KMS-11 (cell line): ENCODE results near the gene POLD1.

Experiments used
- H2AFZ ChIP-seq: fragments of 200-600 bp; sonication (generic); 2 replicates; pipeline ENCODE4 v1.6.1; 2016; ENCODE audit warnings: antibody characterized with exemption, mixed run types, low read depth
- H3K27ac ChIP-seq: fragments of 200-600 bp; sonication (generic); 2 replicates; pipeline ENCODE4 v1.6.1; 2016; ENCODE audit warnings: mild to moderate bottlenecking, mixed run types
- H3K27me3 ChIP-seq: fragments of 200-600 bp; sonication (generic); 2 replicates; pipeline ENCODE4 v1.6.1; 2017; ENCODE audit warnings: mild to moderate bottlenecking, low read depth, mixed run types, moderate library complexity; ENCODE audit not compliant: insufficient read depth
- H3K36me3 ChIP-seq: fragments of 200-600 bp; sonication (generic); 2 replicates; pipeline ENCODE4 v1.6.1; 2017; ENCODE audit warnings: mild to moderate bottlenecking, mixed run types; ENCODE audit not compliant: insufficient read depth
- H3K4me1 ChIP-seq: fragments of 200-600 bp; sonication (generic); 2 replicates; pipeline ENCODE4 v1.6.1; 2016; ENCODE audit warnings: mild to moderate bottlenecking, low read depth, mixed run types; ENCODE audit not compliant: poor library complexity, severe bottlenecking
- H3K4me2 ChIP-seq: fragments of 200-600 bp; sonication (generic); 2 replicates; pipeline ENCODE4 v1.7.0; 2016; ENCODE audit warnings: mild to moderate bottlenecking, mixed run types
- H3K4me3 ChIP-seq: fragments of 200-600 bp; sonication (generic); IDR thresholded peaks from 2 replicates; pipeline ENCODE4 v1.6.1; 2017; ENCODE audit warnings: low read depth, low read length, mixed read lengths; ENCODE audit not compliant: insufficient read depth
- H3K79me2 ChIP-seq: fragments of 200-600 bp; sonication (generic); 2 replicates; pipeline ENCODE4 v1.6.1; 2016; ENCODE audit warnings: low read depth, mixed run types; ENCODE audit not compliant: insufficient read depth
- H3K9ac ChIP-seq: fragments of 200-600 bp; sonication (generic); 2 replicates; pipeline ENCODE4 v1.6.1; 2016; ENCODE audit warnings: mild to moderate bottlenecking, mixed run types
- H4K20me1 ChIP-seq: fragments of 200-600 bp; sonication (generic); 2 replicates; pipeline ENCODE4 v1.6.1; 2016; ENCODE audit warnings: mild to moderate bottlenecking, mixed run types; ENCODE audit not compliant: insufficient read depth
- TF ChIP-seq, protein P1 (sequence below): fragments of 200-600 bp; sonication (generic); conservative IDR thresholded peaks from 2 replicates; pipeline ENCODE4 v1.6.1; 2017; ENCODE audit warnings: low read depth, mild to moderate bottlenecking, antibody characterized with exemption, low read length, moderate library complexity, mixed read lengths

POLD1 gene

GRCh38 chr19:50425581-50425980, 41.4 kb downstream of the POLD1 start:
- Histone ChIP-seq H3K27me3 (peaks cover 10% of the 10 kb centered on the region; the same call in 1 of the 2 replicates), H3K79me2 (no peaks in the 10 kb centered on the region), H3K4me3 (no peak overlapping the region), H3K9ac (no peak overlapping the region), H3K4me1 (no peaks in the 10 kb centered on the region), H3K36me3 (no peaks in the 10 kb centered on the region), H3K4me2 (no peak overlapping the region), H4K20me1 (no peaks in the 10 kb centered on the region), H3K27ac (no peak overlapping the region), H2AFZ (no peak overlapping the region)
- TF ChIP-seq, protein P1, sequence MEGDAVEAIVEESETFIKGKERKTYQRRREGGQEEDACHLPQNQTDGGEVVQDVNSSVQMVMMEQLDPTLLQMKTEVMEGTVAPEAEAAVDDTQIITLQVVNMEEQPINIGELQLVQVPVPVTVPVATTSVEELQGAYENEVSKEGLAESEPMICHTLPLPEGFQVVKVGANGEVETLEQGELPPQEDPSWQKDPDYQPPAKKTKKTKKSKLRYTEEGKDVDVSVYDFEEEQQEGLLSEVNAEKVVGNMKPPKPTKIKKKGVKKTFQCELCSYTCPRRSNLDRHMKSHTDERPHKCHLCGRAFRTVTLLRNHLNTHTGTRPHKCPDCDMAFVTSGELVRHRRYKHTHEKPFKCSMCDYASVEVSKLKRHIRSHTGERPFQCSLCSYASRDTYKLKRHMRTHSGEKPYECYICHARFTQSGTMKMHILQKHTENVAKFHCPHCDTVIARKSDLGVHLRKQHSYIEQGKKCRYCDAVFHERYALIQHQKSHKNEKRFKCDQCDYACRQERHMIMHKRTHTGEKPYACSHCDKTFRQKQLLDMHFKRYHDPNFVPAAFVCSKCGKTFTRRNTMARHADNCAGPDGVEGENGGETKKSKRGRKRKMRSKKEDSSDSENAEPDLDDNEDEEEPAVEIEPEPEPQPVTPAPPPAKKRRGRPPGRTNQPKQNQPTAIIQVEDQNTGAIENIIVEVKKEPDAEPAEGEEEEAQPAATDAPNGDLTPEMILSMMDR, result no peak

GRCh38 chr19:50427318-50427925, 43.3 kb downstream of the POLD1 start:
- no peak overlapping the region for H3K4me2 ChIP-seq
- H4K20me1 ChIP-seq, result no peaks in the 10 kb centered on the region
- H3K9ac ChIP-seq, result no peak overlapping the region
- TF ChIP-seq, protein P1, result no peak
- H3K36me3 ChIP-seq, result no peaks in the 10 kb centered on the region
- peaks cover 7% of the 10 kb centered on the region for H3K4me1 ChIP-seq
- no peaks in the 10 kb centered on the region for H3K79me2 ChIP-seq
- H2AFZ ChIP-seq, result no peak overlapping the region
- no peak overlapping the region for H3K27ac ChIP-seq
- H3K27me3 ChIP-seq, result peaks cover 14% of the 10 kb centered on the region; the same call in 1 of the 2 replicates
- H3K4me3 ChIP-seq, result no peak overlapping the region

DNA sequence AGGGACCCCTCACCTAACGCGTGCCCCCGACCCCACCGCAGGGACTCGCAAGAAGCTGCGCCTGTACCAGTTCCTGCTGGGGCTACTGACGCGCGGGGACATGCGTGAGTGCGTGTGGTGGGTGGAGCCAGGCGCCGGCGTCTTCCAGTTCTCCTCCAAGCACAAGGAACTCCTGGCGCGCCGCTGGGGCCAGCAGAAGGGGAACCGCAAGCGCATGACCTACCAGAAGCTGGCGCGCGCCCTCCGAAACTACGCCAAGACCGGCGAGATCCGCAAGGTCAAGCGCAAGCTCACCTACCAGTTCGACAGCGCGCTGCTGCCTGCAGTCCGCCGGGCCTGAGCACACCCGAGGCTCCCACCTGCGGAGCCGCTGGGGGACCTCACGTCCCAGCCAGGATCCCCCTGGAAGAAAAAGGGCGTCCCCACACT, 43.9 kb downstream of the POLD1 start:
- Histone ChIP-seq H3K4me1 (peaks cover 12% of the 10 kb centered on the region), H3K4me3 (no peak overlapping the region), H2AFZ (no peak overlapping the region), H3K79me2 (no peaks in the 10 kb centered on the region), H3K27me3 (peaks cover 20% of the 10 kb centered on the region), H3K36me3 (no peaks in the 10 kb centered on the region), H3K27ac (no peak overlapping the region), H4K20me1 (no peaks in the 10 kb centered on the region), H3K4me2 (no peak overlapping the region), H3K9ac (no peak overlapping the region)
- TF ChIP-seq, protein P1, result no peak

DNA sequence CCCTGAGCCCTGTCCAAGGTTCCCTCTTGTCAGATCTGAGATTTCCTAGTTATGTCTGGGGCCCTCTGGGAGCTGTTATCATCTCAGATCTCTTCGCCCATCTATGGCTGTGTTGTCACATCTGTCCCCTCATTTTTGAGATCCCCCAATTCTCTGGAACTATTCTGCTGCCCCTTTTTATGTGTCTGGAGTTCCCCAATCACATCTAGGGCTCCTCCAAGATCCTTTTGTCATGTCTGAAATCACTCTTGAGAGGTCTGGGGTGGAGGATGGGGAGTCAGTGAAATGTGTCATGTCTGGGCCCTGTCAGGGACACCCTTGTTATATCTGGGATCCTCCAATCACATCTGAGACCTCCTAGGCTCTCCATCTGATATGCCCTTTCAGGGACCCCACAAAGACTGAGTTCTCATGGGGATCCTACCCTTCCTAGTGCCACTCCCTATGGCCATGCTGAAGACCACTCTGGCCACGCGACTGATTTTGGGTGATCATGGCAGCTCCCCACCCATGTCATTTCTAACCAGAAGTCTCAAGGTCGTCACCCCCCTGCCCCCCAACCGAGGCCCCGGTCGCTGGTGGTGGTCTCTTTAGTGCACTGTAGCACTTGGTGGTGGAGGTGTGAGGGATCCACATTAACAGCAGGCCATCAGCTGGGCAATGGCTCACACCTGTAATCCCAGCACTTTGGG, 44.8 kb downstream of the POLD1 start:
- Histone ChIP-seq H3K27ac (no peak overlapping the region), H3K36me3 (no peaks in the 10 kb centered on the region), H2AFZ (no peak overlapping the region), H3K79me2 (no peaks in the 10 kb centered on the region), H3K4me2 (no peak overlapping the region), H3K9ac (no peak overlapping the region), H3K27me3 (peaks cover 29% of the 10 kb centered on the region), H3K4me1 (peaks cover 14% of the 10 kb centered on the region), H4K20me1 (no peaks in the 10 kb centered on the region), H3K4me3 (no peak overlapping the region)
- TF ChIP-seq, protein P1, result no peak
